ENCODE results near the gene ABCC5. TPM values are rescaled to one million over a fixed set of nuclear protein-coding genes. Genes with fewer than 3 reads are reported as not detected.

Gene ABCC5
- polyA plus RNA-seq, 1 donor (not counting 4 experiments of a cell fraction or from before 2014, with no cell fraction given), result 28.7 TPM

DNA sequence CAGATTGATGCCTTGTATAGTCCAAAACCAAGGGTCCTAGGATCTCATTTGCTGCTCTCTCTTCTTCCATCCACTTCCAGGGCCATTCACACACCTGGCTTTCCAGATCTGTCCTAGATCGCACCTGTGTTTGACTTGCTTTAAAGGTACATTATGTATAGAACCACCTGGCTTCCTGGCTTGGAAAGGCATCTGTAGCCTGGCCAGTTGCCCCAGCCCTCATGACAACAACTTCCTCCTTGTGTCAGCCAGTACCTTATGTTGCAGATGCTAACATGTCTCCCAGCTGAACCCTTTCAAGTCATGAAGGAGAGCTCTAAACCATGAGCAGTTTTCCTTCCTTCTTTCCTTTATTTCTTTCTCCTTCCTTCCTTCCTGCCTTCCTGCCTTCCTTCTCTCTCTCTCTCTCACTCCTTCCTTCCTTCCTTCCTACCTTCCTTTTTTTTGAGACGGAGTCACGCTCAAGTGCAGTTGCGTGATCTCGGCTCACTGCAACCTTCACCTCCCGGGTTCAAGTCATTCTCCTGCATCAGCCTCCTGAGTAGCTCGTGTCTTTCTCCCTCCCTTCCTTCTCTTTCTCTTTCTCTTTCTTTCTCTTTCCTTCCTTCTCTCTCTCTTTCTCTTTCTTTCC is 32.6 kb upstream of the ABCC5 start:
- H4K20me1 ChIP-seq (ENCODE audit: control insufficient read depth, extremely low read depth, insufficient read depth, low read length), result no peaks in the 10 kb centered on the region
- DNase-seq (ENCODE audit: low read depth, low spot score) (no peak), FAIRE-seq (no peak)
- H3K27me3 ChIP-seq (ENCODE audit: control insufficient read depth, extremely low read depth, insufficient read depth, low read length), result peaks cover 4% of the 10 kb centered on the region
- dilution Hi-C loops (cut with MboI; ENCODE audit: extremely low pct_ligation_motif_present, low sequenced_read_pairs), result no loop called here
- H3K4me3 ChIP-seq (ENCODE audit: control insufficient read depth in 2 of 3, extremely low read depth in 1 of 3, insufficient read depth in 2 of 3, low read depth in 1 of 3, low read length in 3 of 3), result no peak overlapping the region
- no peak overlapping the region for H2AFZ ChIP-seq (ENCODE audit: control insufficient read depth, low read length)
- H3K4me1 ChIP-seq (ENCODE audit: control insufficient read depth, extremely low read depth, insufficient read depth, low read length), result no peaks in the 10 kb centered on the region
- no peak overlapping the region for H3K9ac ChIP-seq (ENCODE audit: control insufficient read depth, extremely low read depth, insufficient read depth, low read length)
- no peaks in the 10 kb centered on the region for H3K9me3 ChIP-seq (ENCODE audit: control insufficient read depth, low read depth, low read length)
- no peak overlapping the region for H3K4me2 ChIP-seq (ENCODE audit: control insufficient read depth, extremely low read depth, insufficient read depth, low read depth, low read length)
- H3K27ac ChIP-seq (ENCODE audit: control insufficient read depth, insufficient read depth, low read length), result no peak overlapping the region
- H3K9me1 ChIP-seq (ENCODE audit: control insufficient read depth, extremely low read depth, insufficient read depth, low read length), result no peaks in the 10 kb centered on the region
- H3K36me3 ChIP-seq (ENCODE audit: control insufficient read depth in 2 of 2, extremely low read depth in 1 of 2, insufficient read depth in 2 of 2, low read length in 2 of 2), result no peaks in the 10 kb centered on the region
- no peaks in the 10 kb centered on the region for H3K79me2 ChIP-seq (ENCODE audit: control insufficient read depth, insufficient read depth, low read length)
- no peak for TF ChIP-seq EZH2 (IDR thresholded peaks at IDR 0.05; ENCODE audit: low read length)
- TF ChIP-seq, protein P1, sequence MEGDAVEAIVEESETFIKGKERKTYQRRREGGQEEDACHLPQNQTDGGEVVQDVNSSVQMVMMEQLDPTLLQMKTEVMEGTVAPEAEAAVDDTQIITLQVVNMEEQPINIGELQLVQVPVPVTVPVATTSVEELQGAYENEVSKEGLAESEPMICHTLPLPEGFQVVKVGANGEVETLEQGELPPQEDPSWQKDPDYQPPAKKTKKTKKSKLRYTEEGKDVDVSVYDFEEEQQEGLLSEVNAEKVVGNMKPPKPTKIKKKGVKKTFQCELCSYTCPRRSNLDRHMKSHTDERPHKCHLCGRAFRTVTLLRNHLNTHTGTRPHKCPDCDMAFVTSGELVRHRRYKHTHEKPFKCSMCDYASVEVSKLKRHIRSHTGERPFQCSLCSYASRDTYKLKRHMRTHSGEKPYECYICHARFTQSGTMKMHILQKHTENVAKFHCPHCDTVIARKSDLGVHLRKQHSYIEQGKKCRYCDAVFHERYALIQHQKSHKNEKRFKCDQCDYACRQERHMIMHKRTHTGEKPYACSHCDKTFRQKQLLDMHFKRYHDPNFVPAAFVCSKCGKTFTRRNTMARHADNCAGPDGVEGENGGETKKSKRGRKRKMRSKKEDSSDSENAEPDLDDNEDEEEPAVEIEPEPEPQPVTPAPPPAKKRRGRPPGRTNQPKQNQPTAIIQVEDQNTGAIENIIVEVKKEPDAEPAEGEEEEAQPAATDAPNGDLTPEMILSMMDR (optimal IDR thresholded peaks at IDR 0.05 in 1 of 3, IDR thresholded peaks at IDR 0.05 in 1 of 3, conservative IDR thresholded peaks at IDR 0.05 in 1 of 3; ENCODE audit: extremely low read depth in 1 of 3, insufficient read depth in 2 of 3, low read length in 3 of 3), result no peak

DNA sequence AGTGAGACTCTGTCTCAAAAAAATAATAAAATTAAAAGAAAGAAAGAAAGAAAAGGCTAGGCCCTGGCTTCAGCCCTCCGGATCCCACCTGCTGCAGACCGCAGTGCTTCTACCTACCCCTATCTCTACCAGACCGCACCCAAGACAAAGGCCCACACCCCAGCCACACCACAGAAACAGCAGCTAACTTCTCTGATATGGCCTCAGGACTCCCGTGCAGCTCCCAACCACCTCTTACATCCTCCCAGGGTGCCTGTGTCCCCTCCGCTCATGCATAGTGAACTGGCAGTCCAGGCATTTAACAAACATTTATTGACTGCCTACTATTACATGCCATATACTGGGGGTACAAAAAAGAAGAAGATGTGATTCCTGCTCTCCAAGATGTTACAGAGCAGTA is 28.3 kb upstream of the ABCC5 start:
- no peak for TF ChIP-seq EZH2 (IDR thresholded peaks at IDR 0.05; ENCODE audit: low read length)
- TF ChIP-seq, protein P1 (optimal IDR thresholded peaks at IDR 0.05 in 1 of 3, IDR thresholded peaks at IDR 0.05 in 1 of 3, conservative IDR thresholded peaks at IDR 0.05 in 1 of 3; ENCODE audit: extremely low read depth in 1 of 3, insufficient read depth in 2 of 3, low read length in 3 of 3), result no peak
- no peak for FAIRE-seq
- dilution Hi-C loops (cut with MboI; ENCODE audit: extremely low pct_ligation_motif_present, low sequenced_read_pairs), result no loop called here

More for the DNA sequence above, 28.3 kb upstream of the ABCC5 start:
- H3K27me3 ChIP-seq (ENCODE audit: control insufficient read depth, extremely low read depth, insufficient read depth, low read length), result no peaks in the 10 kb centered on the region
- no peak overlapping the region for H3K9ac ChIP-seq (ENCODE audit: control insufficient read depth, extremely low read depth, insufficient read depth, low read length)
- no peak overlapping the region for H3K4me2 ChIP-seq (ENCODE audit: control insufficient read depth, extremely low read depth, insufficient read depth, low read depth, low read length)
- no peak for DNase-seq (ENCODE audit: low read depth, low spot score)
- no peaks in the 10 kb centered on the region for H3K9me1 ChIP-seq (ENCODE audit: control insufficient read depth, extremely low read depth, insufficient read depth, low read length)
- H3K4me1 ChIP-seq (ENCODE audit: control insufficient read depth, extremely low read depth, insufficient read depth, low read length), result no peaks in the 10 kb centered on the region
- no peak overlapping the region for H3K4me3 ChIP-seq (ENCODE audit: control insufficient read depth in 2 of 3, extremely low read depth in 1 of 3, insufficient read depth in 2 of 3, low read depth in 1 of 3, low read length in 3 of 3)
- no peak overlapping the region for H2AFZ ChIP-seq (ENCODE audit: control insufficient read depth, low read length)
- no peaks in the 10 kb centered on the region for H3K36me3 ChIP-seq (ENCODE audit: control insufficient read depth in 2 of 2, extremely low read depth in 1 of 2, insufficient read depth in 2 of 2, low read length in 2 of 2)
- no peak overlapping the region for H3K27ac ChIP-seq (ENCODE audit: control insufficient read depth, insufficient read depth, low read length)
- no peaks in the 10 kb centered on the region for H3K79me2 ChIP-seq (ENCODE audit: control insufficient read depth, insufficient read depth, low read length)
- H4K20me1 ChIP-seq (ENCODE audit: control insufficient read depth, extremely low read depth, insufficient read depth, low read length), result no peaks in the 10 kb centered on the region
- H3K9me3 ChIP-seq (ENCODE audit: control insufficient read depth, low read depth, low read length), result no peaks in the 10 kb centered on the region

All from keratinocyte (primary cell).